Kidney epithelial cell (primary cell): ENCODE measurements around the gene MINK1. TPM values are rescaled to one million over a fixed set of nuclear protein-coding genes. Genes with fewer than 3 reads are reported as not detected.
A peak's percentile ranks its signal among the peaks of the same experiment; 100 is the strongest.

Experiments used
- DNase-seq: peaks from one replicate; pipeline ENCODE4 v3.0.0-alpha.2; 2010; ENCODE audit warnings: low read depth
- H3K27me3 ChIP-seq: 2 replicates; pipeline ENCODE4 v1.6.0; 2011; ENCODE audit warnings: low read length; ENCODE audit not compliant: control insufficient read depth, insufficient read depth
- H3K36me3 ChIP-seq: 2 replicates; pipeline ENCODE4 v1.5.1; 2011; ENCODE audit warnings: low read length; ENCODE audit not compliant: control insufficient read depth, insufficient read depth
- H3K4me3 ChIP-seq: 2 replicates; pipeline ENCODE4 v1.5.1; 2011; ENCODE audit warnings: low read depth, mild to moderate bottlenecking, control low read depth, low read length
- CTCF ChIP-seq: IDR thresholded peaks from 2 replicates; pipeline ENCODE4 v1.5.1; 2011; ENCODE audit warnings: mild to moderate bottlenecking, moderate library complexity, low read length, control low read depth, inconsistent platforms; ENCODE audit not compliant: insufficient read depth, poor library complexity, severe bottlenecking
- total RNA-seq: library from RNA; depleted of rRNA; stranded (reverse); fragments of >200 nt; gene quantifications from 2 replicates; pipeline ENCODE4 v1.2.3, GENCODE V29; 2015

Gene MINK1
- total RNA-seq, 1 donor from 2014 or later, result 36.1 TPM

GRCh38 chr17:4788807-4789700, 44.1 kb upstream of the MINK1 start, which contains the start of gene GLTPD2:
Gene GLTPD2, plus strand, starts transcription at chr17:4788964. Its CDS starts 48 bp downstream, at chr17:4789012.
- no peak for DNase-seq

GRCh38 chr17:4789701-4789950, 43.5 kb upstream of the MINK1 start:
- no peak for DNase-seq
- peaks cover 34% of the 10 kb centered on the region for H3K27me3 ChIP-seq
- no peaks in the 10 kb centered on the region for H3K36me3 ChIP-seq
- no peak for TF ChIP-seq CTCF
- H3K4me3 ChIP-seq, result peak overlapping the region; percentile 62

More at GRCh38 chr17:4788807-4789700, 44.1 kb upstream of the MINK1 start, which contains the start of gene GLTPD2:
- no peak for TF ChIP-seq CTCF
- Histone ChIP-seq H3K27me3 (peaks cover 39% of the 10 kb centered on the region), H3K4me3 (peak within 1 kb of the TSS; percentile 62), H3K36me3 (no peaks in the 10 kb centered on the region)

- Histone ChIP-seq H3K4me3 (peak overlapping the region; percentile 62), H3K36me3 (no peaks in the 10 kb centered on the region), H3K27me3 (peaks cover 31% of the 10 kb centered on the region)
- DNase-seq, result no peak
- TF ChIP-seq CTCF, result peak; percentile 44
Observed at GRCh38 chr17:4789951-4790704, 43.0 kb upstream of the MINK1 start.

GRCh38 chr17:4790705-4791088, 42.4 kb upstream of the MINK1 start:
- Histone ChIP-seq H3K36me3 (no peaks in the 10 kb centered on the region), H3K27me3 (peaks cover 25% of the 10 kb centered on the region), H3K4me3 (peak overlapping the region; percentile 62)
- no peak for DNase-seq
- no peak for TF ChIP-seq CTCF

- DNase-seq, result no peak
- H3K27me3 ChIP-seq, result no peaks in the 10 kb centered on the region
- H3K4me3 ChIP-seq, result no peak overlapping the region
- H3K36me3 ChIP-seq, result no peaks in the 10 kb centered on the region
- no peak for TF ChIP-seq CTCF
Observed at GRCh38 chr17:4795168-4795567, 38.0 kb upstream of the MINK1 start.
